ENCODE data around the gene GOLIM4.

- TF ChIP-seq, protein P1, sequence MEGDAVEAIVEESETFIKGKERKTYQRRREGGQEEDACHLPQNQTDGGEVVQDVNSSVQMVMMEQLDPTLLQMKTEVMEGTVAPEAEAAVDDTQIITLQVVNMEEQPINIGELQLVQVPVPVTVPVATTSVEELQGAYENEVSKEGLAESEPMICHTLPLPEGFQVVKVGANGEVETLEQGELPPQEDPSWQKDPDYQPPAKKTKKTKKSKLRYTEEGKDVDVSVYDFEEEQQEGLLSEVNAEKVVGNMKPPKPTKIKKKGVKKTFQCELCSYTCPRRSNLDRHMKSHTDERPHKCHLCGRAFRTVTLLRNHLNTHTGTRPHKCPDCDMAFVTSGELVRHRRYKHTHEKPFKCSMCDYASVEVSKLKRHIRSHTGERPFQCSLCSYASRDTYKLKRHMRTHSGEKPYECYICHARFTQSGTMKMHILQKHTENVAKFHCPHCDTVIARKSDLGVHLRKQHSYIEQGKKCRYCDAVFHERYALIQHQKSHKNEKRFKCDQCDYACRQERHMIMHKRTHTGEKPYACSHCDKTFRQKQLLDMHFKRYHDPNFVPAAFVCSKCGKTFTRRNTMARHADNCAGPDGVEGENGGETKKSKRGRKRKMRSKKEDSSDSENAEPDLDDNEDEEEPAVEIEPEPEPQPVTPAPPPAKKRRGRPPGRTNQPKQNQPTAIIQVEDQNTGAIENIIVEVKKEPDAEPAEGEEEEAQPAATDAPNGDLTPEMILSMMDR (IDR thresholded peaks at IDR 0.05), result no peak
- TF ChIP-seq POLR2A (IDR thresholded peaks at IDR 0.05), result no peak
These were observed 41.3 kb downstream of the GOLIM4 start for GRCh38 chr3:168054447-168054846.

All from esophagus squamous epithelium (tissue), 4 donors.